ENCODE measurements around the gene JADE2. TPM values are rescaled to one million over a fixed set of nuclear protein-coding genes. Genes with fewer than 3 reads are reported as not detected.

The JADE2 gene
- total and polyA plus RNA-seq, 2 experiments from 2014 or later: 16.2 to 40.8 TPM

- TF ChIP-seq ZNF462 (CRISPR knock-in tag; IDR thresholded peaks at IDR 0.05) (no peak), EZH2phosphoT487 (IDR thresholded peaks at IDR 0.05; ENCODE audit: unreplicated experiment) (no peak), EZH2 (IDR thresholded peaks at IDR 0.05; ENCODE audit: low read depth, unreplicated experiment) (no peak)
Measured at GRCh38 chr5:134527961-134528424, 2.5 kb downstream of the JADE2 start (continued).

DNA sequence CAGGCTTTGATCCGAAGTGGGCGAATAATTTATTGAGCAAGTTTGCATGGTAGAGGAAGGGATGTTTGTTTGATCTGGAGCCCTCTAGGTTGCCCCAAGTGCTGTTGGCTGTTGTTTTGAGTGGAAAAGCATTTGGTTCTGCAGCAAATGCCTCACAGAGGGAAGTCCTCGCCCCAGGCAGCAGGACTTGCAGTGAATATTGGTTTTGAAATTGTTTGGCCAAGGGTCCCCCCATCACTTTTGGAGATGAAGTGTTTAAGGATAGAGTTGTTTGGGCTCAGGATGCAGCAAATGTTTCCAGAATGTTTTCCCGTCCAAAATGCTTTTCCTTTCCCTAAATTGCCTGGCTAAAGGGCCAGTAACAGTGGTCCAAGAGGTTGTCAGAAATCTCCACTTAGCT, 3.1 kb downstream of the JADE2 start:
- Histone ChIP-seq H3K4me2 (peak overlapping the region; percentile 94), H3K4me1 (ENCODE audit: insufficient read depth) (peaks cover 55% of the 10 kb centered on the region), H3K79me2 (replicated peaks; ENCODE audit: insufficient read depth) (peaks cover 70% of the 10 kb centered on the region), H2AFZ (no peak overlapping the region), H3F3A (replicated peaks; ENCODE audit: low read depth) (peaks cover 28% of the 10 kb centered on the region), H3K27ac (ENCODE audit: low read depth) (peak overlapping the region; percentile 100), H3K27me3 (ENCODE audit: insufficient read depth) (no peaks in the 10 kb centered on the region), H3K9me2 (ENCODE audit: insufficient read depth) (no peaks in the 10 kb centered on the region), H3K4me3 (peak overlapping the region; percentile 79), H3K36me3 (ENCODE audit: insufficient read depth) (no peaks in the 10 kb centered on the region), H4K20me1 (replicated peaks; ENCODE audit: insufficient read depth) (peaks cover 11% of the 10 kb centered on the region)
- DNase-seq (ENCODE audit: low spot score): no peak
- H3K9me3 Mint-ChIP-seq: no peaks in the 10 kb centered on the region
- H3K4me3 Mint-ChIP-seq: peak overlapping the region; percentile 96
- H3K4me1 Mint-ChIP-seq: peaks cover 52% of the 10 kb centered on the region
- TF ChIP-seq REST (IDR thresholded peaks at IDR 0.05; ENCODE audit: unreplicated experiment): no peak
- TF ChIP-seq NANOG (IDR thresholded peaks at IDR 0.05; ENCODE audit: borderline replicate concordance): no peak
- no peak for TF ChIP-seq EZH2 (IDR thresholded peaks at IDR 0.05; ENCODE audit: low read depth, unreplicated experiment)
- TF ChIP-seq JUNB (IDR thresholded peaks at IDR 0.05; ENCODE audit: unreplicated experiment): no peak
- no peak for TF ChIP-seq ZNF331 (CRISPR knock-in tag; IDR thresholded peaks at IDR 0.05; ENCODE audit: low read depth)
- no peak for TF ChIP-seq EZH2phosphoT487 (IDR thresholded peaks at IDR 0.05; ENCODE audit: unreplicated experiment)
- H3K27ac Mint-ChIP-seq: 0 out of 2 replicates have a peak overlapping the region, but pooled peaks have one; percentile 11
- ATAC-seq: no peak
- peaks cover 16% of the 10 kb centered on the region for H3K27me3 Mint-ChIP-seq (ENCODE audit: insufficient read depth, low read depth, poor library complexity)
- no peaks in the 10 kb centered on the region; the same call in 2 of the 3 replicates for H3K36me3 Mint-ChIP-seq (ENCODE audit: low read depth)

Data from GM23338 (cell line).